ENCODE measurements around the gene NOS1AP. TPM values are rescaled to one million over a fixed set of nuclear protein-coding genes. Genes with fewer than 3 reads are reported as not detected.
"Not testable (repeated sequence)": the region's sequence is repeated elsewhere in the genome, so short reads cannot be mapped to it uniquely, and the experiment has no call there.

The NOS1AP gene
- total RNA-seq, 2 experiments from 2014 or later: 0.34 to 0.35 TPM

- Mint-ChIP-seq H3K4me1 (peaks cover 5% of the 10 kb centered on the region), H3K36me3 (ENCODE audit: low read depth) (no peaks in the 10 kb centered on the region), H3K27me3 (peaks cover 26% of the 10 kb centered on the region), H3K27ac (no peak overlapping the region), H3K4me3 (no peak overlapping the region), H3K9me3 (ENCODE audit: low read depth) (no peaks in the 10 kb centered on the region)
- DNase-seq (no peak), ATAC-seq (no peak)
- intact Hi-C loops (cut with DNase I, micrococcal nuclease): loop anchor here (10.0 kb wide), 2 partner anchors 266 to 546 kb away; partner anchors contain the start of gene ATF6 (in 1 of the 2)
- POLR2A ChIA-PET: no interaction called here
- CTCF ChIA-PET: interaction anchor here (1.0 kb wide), 1 partner anchor 238 kb away, joined by 3 read pairs; no protein-coding TSS in a partner anchor
Measured at GRCh38 chr1:162030759-162031280, 38.7 kb upstream of the NOS1AP start.

- Mint-ChIP-seq H3K9me3 (ENCODE audit: low read depth) (no peaks in the 10 kb centered on the region), H3K36me3 (ENCODE audit: low read depth) (no peaks in the 10 kb centered on the region), H3K4me1 (peaks cover 7% of the 10 kb centered on the region), H3K27me3 (peaks cover 9% of the 10 kb centered on the region), H3K4me3 (no peak overlapping the region), H3K27ac (no peak overlapping the region)
- POLR2A ChIA-PET: no interaction called here
- intact Hi-C loops (cut with DNase I, micrococcal nuclease): loop anchor here (10.0 kb wide), 2 partner anchors 269 to 549 kb away; partner anchors contain the start of gene ATF6 (in 1 of the 2)
- CTCF ChIA-PET: interaction anchor here (1.4 to 4.1 kb wide), 5 partner anchors 9 to 241 kb away, joined by 3 to 36 read pairs (median 7); partner anchors contain the start of gene OLFML2B
- no peak for ATAC-seq
- no peak for DNase-seq
Measured at GRCh38 chr1:162033428-162033827, 36.1 kb upstream of the NOS1AP start.

- Mint-ChIP-seq H3K36me3 (ENCODE audit: low read depth) (no peaks in the 10 kb centered on the region), H3K4me1 (peaks cover 7% of the 10 kb centered on the region), H3K27me3 (peaks cover 4% of the 10 kb centered on the region), H3K4me3 (no peak overlapping the region), H3K9me3 (ENCODE audit: low read depth) (no peaks in the 10 kb centered on the region), H3K27ac (no peak overlapping the region)
- ChIA-PET CTCF (interaction anchor here (0.5 to 4.1 kb wide), 10 partner anchors 11 to 272 kb away, joined by 3 to 36 read pairs (median 4); partner anchors contain the start of gene OLFML2B), POLR2A (no interaction called here)
- intact Hi-C loops (cut with DNase I, micrococcal nuclease): loop anchor here (5.0 to 10.0 kb wide), 5 partner anchors 73 to 550 kb away; partner anchors contain the start of gene ATF6 (in 1 of the 2)
- DNase-seq (peak; percentile 45), ATAC-seq (peak; percentile 21)
Measured at GRCh38 chr1:162035241-162035640, 34.2 kb upstream of the NOS1AP start.

- H3K4me1 Mint-ChIP-seq: peaks cover 7% of the 10 kb centered on the region
- no peaks in the 10 kb centered on the region for H3K9me3 Mint-ChIP-seq (ENCODE audit: low read depth)
- no peak for DNase-seq
- intact Hi-C loops (cut with DNase I, micrococcal nuclease): loop anchor here (5.0 to 10.0 kb wide), 5 partner anchors 74 to 551 kb away; partner anchors contain the start of gene ATF6 (in 1 of the 2)
- no peak overlapping the region for H3K4me3 Mint-ChIP-seq
- no peak for ATAC-seq
- H3K27me3 Mint-ChIP-seq: peaks cover 4% of the 10 kb centered on the region
- no peaks in the 10 kb centered on the region for H3K36me3 Mint-ChIP-seq (ENCODE audit: low read depth)
- CTCF ChIA-PET: interaction anchor here (0.8 to 3.3 kb wide), 13 partner anchors 9 to 273 kb away, joined by 3 to 105 read pairs (median 7); partner anchors contain the start of gene OLFML2B
- POLR2A ChIA-PET: no interaction called here
- no peak overlapping the region for H3K27ac Mint-ChIP-seq
Measured at GRCh38 chr1:162036163-162036562, 33.3 kb upstream of the NOS1AP start.

GRCh38 chr1:162038624-162039023 is 30.9 kb upstream of the NOS1AP start:
- H3K27ac Mint-ChIP-seq: no peak overlapping the region
- H3K36me3 Mint-ChIP-seq (ENCODE audit: low read depth): no peaks in the 10 kb centered on the region
- H3K9me3 Mint-ChIP-seq (ENCODE audit: low read depth): no peaks in the 10 kb centered on the region
- no peak overlapping the region for H3K4me3 Mint-ChIP-seq
- intact Hi-C loops (cut with DNase I, micrococcal nuclease): loop anchor here (5.0 to 10.0 kb wide), 5 partner anchors 76 to 554 kb away; partner anchors contain the start of gene ATF6 (in 1 of the 2)
- peaks cover 4% of the 10 kb centered on the region for H3K27me3 Mint-ChIP-seq
- CTCF ChIA-PET: interaction anchor here (0.9 to 3.3 kb wide), 7 partner anchors 11 to 276 kb away, joined by 3 to 105 read pairs (median 5); no protein-coding TSS in a partner anchor
- ATAC-seq (no peak), DNase-seq (no peak)
- peaks cover 7% of the 10 kb centered on the region for H3K4me1 Mint-ChIP-seq
- POLR2A ChIA-PET: no interaction called here

GRCh38 chr1:162040001-162040400 is 29.5 kb upstream of the NOS1AP start:
- Mint-ChIP-seq H3K27me3 (no peaks in the 10 kb centered on the region), H3K4me1 (peaks cover 7% of the 10 kb centered on the region), H3K9me3 (ENCODE audit: low read depth) (no peaks in the 10 kb centered on the region), H3K36me3 (ENCODE audit: low read depth) (no peaks in the 10 kb centered on the region), H3K27ac (no peak overlapping the region), H3K4me3 (no peak overlapping the region)
- DNase-seq (no peak), ATAC-seq (no peak)
- CTCF ChIA-PET: interaction anchor here (1.5 to 1.8 kb wide), 2 partner anchors 13 to 247 kb away, joined by 5 to 10 read pairs; no protein-coding TSS in a partner anchor
- intact Hi-C loops (cut with DNase I, micrococcal nuclease): no loop called here
- POLR2A ChIA-PET: no interaction called here

- H3K4me3 Mint-ChIP-seq: no peak overlapping the region
- CTCF ChIA-PET: interaction anchor here (0.6 to 1.8 kb wide), 7 partner anchors 10 to 349 kb away, joined by 3 to 10 read pairs (median 5); partner anchors contain the start of gene OLFML2B
- ATAC-seq: no peak
- intact Hi-C loops (cut with DNase I, micrococcal nuclease): no loop called here
- H3K27me3 Mint-ChIP-seq: no peaks in the 10 kb centered on the region
- no peak overlapping the region for H3K27ac Mint-ChIP-seq
- no peaks in the 10 kb centered on the region for H3K36me3 Mint-ChIP-seq (ENCODE audit: low read depth)
- H3K4me1 Mint-ChIP-seq: peaks cover 2% of the 10 kb centered on the region
- POLR2A ChIA-PET: no interaction called here
- no peaks in the 10 kb centered on the region for H3K9me3 Mint-ChIP-seq (ENCODE audit: low read depth)
- DNase-seq: no peak
Measured at GRCh38 chr1:162040657-162041056, 28.8 kb upstream of the NOS1AP start.

GRCh38 chr1:162042361-162042760 is 27.1 kb upstream of the NOS1AP start:
- ATAC-seq (no peak), DNase-seq (no peak)
- H3K9me3 Mint-ChIP-seq (ENCODE audit: low read depth): no peaks in the 10 kb centered on the region
- H3K27me3 Mint-ChIP-seq: no peaks in the 10 kb centered on the region
- ChIA-PET POLR2A (no interaction called here), CTCF (interaction anchor here (1.0 to 1.7 kb wide), 3 partner anchors 11 to 250 kb away, joined by 3 to 6 read pairs (median 6); no protein-coding TSS in a partner anchor)
- intact Hi-C loops (cut with DNase I, micrococcal nuclease): no loop called here
- H3K27ac Mint-ChIP-seq: no peak overlapping the region
- H3K4me1 Mint-ChIP-seq: no peaks in the 10 kb centered on the region
- no peaks in the 10 kb centered on the region for H3K36me3 Mint-ChIP-seq (ENCODE audit: low read depth)
- H3K4me3 Mint-ChIP-seq: no peak overlapping the region

- Mint-ChIP-seq H3K4me1 (no peaks in the 10 kb centered on the region), H3K27me3 (peaks cover 2% of the 10 kb centered on the region), H3K36me3 (ENCODE audit: low read depth) (no peaks in the 10 kb centered on the region), H3K27ac (no peak overlapping the region), H3K4me3 (no peak overlapping the region), H3K9me3 (ENCODE audit: low read depth) (no peaks in the 10 kb centered on the region)
- CTCF ChIA-PET: interaction anchor here (1.3 to 5.0 kb wide), 2 partner anchors 9 to 254 kb away, joined by 3 to 34 read pairs; no protein-coding TSS in a partner anchor
- POLR2A ChIA-PET: no interaction called here
- ATAC-seq (no peak), DNase-seq (no peak)
- intact Hi-C loops (cut with DNase I, micrococcal nuclease): no loop called here
Measured at GRCh38 chr1:162046921-162047320, 22.6 kb upstream of the NOS1AP start.

- H3K9me3 Mint-ChIP-seq (ENCODE audit: low read depth); H3K4me3 Mint-ChIP-seq; H3K36me3 Mint-ChIP-seq (ENCODE audit: low read depth); intact Hi-C loops (cut with DNase I, micrococcal nuclease); H3K27me3 Mint-ChIP-seq; DNase-seq; ATAC-seq; POLR2A ChIA-PET; H3K4me1 Mint-ChIP-seq; H3K27ac Mint-ChIP-seq: not testable (repeated sequence)
- CTCF ChIA-PET: interaction anchor here (1.8 kb wide), 1 partner anchor 11 kb away, joined by 6 read pairs; no protein-coding TSS in a partner anchor
Measured at GRCh38 chr1:162053949-162054348, 15.5 kb upstream of the NOS1AP start.

- no peak for ATAC-seq
- no peak overlapping the region for H3K27ac Mint-ChIP-seq
- no peaks in the 10 kb centered on the region for H3K9me3 Mint-ChIP-seq (ENCODE audit: low read depth)
- POLR2A ChIA-PET: no interaction called here
- intact Hi-C loops (cut with DNase I, micrococcal nuclease): loop anchor here in 1 of 2 experiments (5.0 kb wide), 1 partner anchor 572 kb away; no protein-coding TSS in a partner anchor
- CTCF ChIA-PET: no interaction called here
- no peak overlapping the region for H3K4me3 Mint-ChIP-seq
- H3K27me3 Mint-ChIP-seq: peaks cover 2% of the 10 kb centered on the region
- peak; percentile 13 for DNase-seq
- no peaks in the 10 kb centered on the region for H3K36me3 Mint-ChIP-seq (ENCODE audit: low read depth)
- H3K4me1 Mint-ChIP-seq: no peaks in the 10 kb centered on the region
Measured at GRCh38 chr1:162055062-162055461, 14.4 kb upstream of the NOS1AP start.
